Testis (tissue), 3 donors: Measurements from ENCODE around the gene ATP8A1. TPM values are rescaled to one million over a fixed set of nuclear protein-coding genes. Genes with fewer than 3 reads are reported as not detected.
A peak's percentile ranks its signal among the peaks of the same experiment; 100 is the strongest.

Source experiments
- DNase-seq: peaks from one replicate; pipeline ENCODE4 v3.0.0-alpha.2; 2019
- H3K27ac ChIP-seq, 2 donors: fragments of 200-600 bp; sonication (generic); one replicate each; pipeline ENCODE4 v1.5.1; 2019
- H3K27me3 ChIP-seq: fragments of 200-600 bp; sonication (generic); one replicate; pipeline ENCODE4 v1.5.1; 2019
- H3K36me3 ChIP-seq: fragments of 200-600 bp; sonication (generic); one replicate; pipeline ENCODE4 v1.5.1; 2017; ENCODE audit warnings: low read depth; ENCODE audit errors: missing control alignments
- H3K4me1 ChIP-seq: fragments of 200-600 bp; sonication (generic); one replicate; pipeline ENCODE4 v1.5.1; 2019
- H3K4me3 ChIP-seq, 2 donors: fragments of 200-600 bp; sonication (generic); one replicate each; pipeline ENCODE4 v1.5.1; 2017 to 2019
- H3K9me3 ChIP-seq: fragments of 200-600 bp; sonication (generic); one replicate; pipeline ENCODE4 v1.5.1; 2017
- POLR2A ChIP-seq: fragments of 450-650 bp; IDR thresholded peaks from one replicate; pipeline ENCODE4 v1.6.1; 2017; ENCODE audit warnings: antibody characterized with exemption, mild to moderate bottlenecking, moderate library complexity
- WGBS, 2 donors: methylation state at CpG; one replicate each; pipeline ENCODE4 v1.1.5; 2018; 5-methylcytosine and 5-hydroxymethylcytosine counted together
- intact Hi-C: fragments of 100-400 bp; cut with DNase I; formaldehyde crosslinking; loops from one replicate; pipeline ENCODE4 v1.15.1; 2023; ENCODE audit warnings: low total_unique reads
- polyA plus RNA-seq: library from polyadenylated mRNA; stranded (reverse); fragments of 350-450 nt; fragmentation: Illumina TruSeq; extraction: RNeasy Lipid Tissue Mini Kit (QIAGEN cat#74804); gene quantifications from one replicate; pipeline ENCODE4 v1.2.3, GENCODE V29; 2014; ENCODE audit warnings: low read depth, low replicate concordance; ENCODE audit not compliant: insufficient read depth
- total RNA-seq, 2 donors: library from RNA; depleted of rRNA; stranded (reverse); fragments of >200 nt; gene quantifications; one replicate each; pipeline ENCODE4 v1.2.3, GENCODE V29; 2016
- TF ChIP-seq, protein P1 (sequence below), 3 experiments: fragments of 450-650 bp in 2 of 3; fragments of 200-600 bp in 1 of 3; sonication (generic) in 1 of 3; IDR thresholded peaks; one replicate each; pipeline ENCODE4 v1.5.1; 2016 to 2019; ENCODE audit warnings: antibody characterized with exemption in 3 of 3, mild to moderate bottlenecking in 2 of 3, moderate library complexity in 1 of 3

Gene ATP8A1
- total and polyA plus RNA-seq, 3 donors from 2014 or later, result 5.5 to 32.5 (median 18.8) TPM

DNA sequence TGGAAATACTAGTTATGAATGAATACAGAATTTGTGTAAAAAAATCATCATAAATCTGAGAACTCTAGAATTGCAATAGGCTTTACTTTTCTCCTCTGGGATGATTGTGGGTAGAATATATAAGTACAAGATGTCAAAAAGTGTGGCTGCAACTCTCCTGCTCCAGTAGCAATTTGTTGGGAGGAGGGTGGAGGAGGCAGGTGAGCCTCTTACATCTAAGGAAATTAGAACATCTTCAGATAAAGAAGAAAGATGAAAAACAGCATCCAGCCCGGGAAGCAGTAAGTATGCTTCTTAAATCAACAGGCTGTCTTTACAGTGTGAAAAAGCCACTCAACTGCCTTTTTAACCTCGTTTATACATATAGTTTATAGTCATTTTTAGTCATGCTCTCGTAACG is 83.7 kb downstream of the ATP8A1 start:
- Histone ChIP-seq H3K9me3 (no peaks in the 10 kb centered on the region), H3K27me3 (no peaks in the 10 kb centered on the region), H3K4me3 (no peak overlapping the region), H3K36me3 (no peaks in the 10 kb centered on the region), H3K4me1 (no peaks in the 10 kb centered on the region), H3K27ac (no peak overlapping the region)
- no peak for TF ChIP-seq POLR2A
- TF ChIP-seq, protein P1, sequence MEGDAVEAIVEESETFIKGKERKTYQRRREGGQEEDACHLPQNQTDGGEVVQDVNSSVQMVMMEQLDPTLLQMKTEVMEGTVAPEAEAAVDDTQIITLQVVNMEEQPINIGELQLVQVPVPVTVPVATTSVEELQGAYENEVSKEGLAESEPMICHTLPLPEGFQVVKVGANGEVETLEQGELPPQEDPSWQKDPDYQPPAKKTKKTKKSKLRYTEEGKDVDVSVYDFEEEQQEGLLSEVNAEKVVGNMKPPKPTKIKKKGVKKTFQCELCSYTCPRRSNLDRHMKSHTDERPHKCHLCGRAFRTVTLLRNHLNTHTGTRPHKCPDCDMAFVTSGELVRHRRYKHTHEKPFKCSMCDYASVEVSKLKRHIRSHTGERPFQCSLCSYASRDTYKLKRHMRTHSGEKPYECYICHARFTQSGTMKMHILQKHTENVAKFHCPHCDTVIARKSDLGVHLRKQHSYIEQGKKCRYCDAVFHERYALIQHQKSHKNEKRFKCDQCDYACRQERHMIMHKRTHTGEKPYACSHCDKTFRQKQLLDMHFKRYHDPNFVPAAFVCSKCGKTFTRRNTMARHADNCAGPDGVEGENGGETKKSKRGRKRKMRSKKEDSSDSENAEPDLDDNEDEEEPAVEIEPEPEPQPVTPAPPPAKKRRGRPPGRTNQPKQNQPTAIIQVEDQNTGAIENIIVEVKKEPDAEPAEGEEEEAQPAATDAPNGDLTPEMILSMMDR (IDR thresholded peaks at IDR 0.05), result no peak
- intact Hi-C loops, result loop anchor here (10.0 kb wide), 1 partner anchor 292 kb away; no protein-coding TSS in a partner anchor
- WGBS, 2 donors, result 88% methylated on average over 4 of the region's 4 CpGs
- no peak for DNase-seq

DNA sequence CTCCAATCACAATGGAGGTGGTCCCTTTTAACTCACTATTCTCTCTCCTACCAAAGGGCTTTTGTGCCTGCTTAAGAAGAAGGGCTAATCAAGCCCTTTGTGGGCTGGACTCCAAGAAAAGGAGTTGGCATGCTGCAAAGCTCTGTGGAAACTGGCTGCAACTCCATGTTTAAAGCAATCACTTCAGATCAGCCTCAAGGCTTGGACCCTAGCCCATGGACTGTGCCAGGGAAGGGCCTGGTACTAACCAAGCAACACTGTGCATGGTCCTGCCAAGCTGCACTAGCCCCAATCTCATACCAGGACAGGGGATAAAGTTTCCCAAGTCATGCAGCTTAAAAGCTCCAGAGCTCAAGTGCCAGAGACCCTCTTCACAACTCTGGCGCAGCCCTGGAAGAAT is 86.7 kb downstream of the ATP8A1 start:
- no peaks in the 10 kb centered on the region for H3K36me3 ChIP-seq
- H3K4me1 ChIP-seq, result no peaks in the 10 kb centered on the region
- TF ChIP-seq POLR2A, result no peak
- TF ChIP-seq, protein P1 (IDR thresholded peaks at IDR 0.05), result no peak
- intact Hi-C loops, result loop anchor here (10.0 kb wide), 1 partner anchor 295 kb away; no protein-coding TSS in a partner anchor
- H3K27ac ChIP-seq, result no peak overlapping the region
- H3K4me3 ChIP-seq, result no peak overlapping the region
- H3K27me3 ChIP-seq, result no peaks in the 10 kb centered on the region
- 80 to 90% methylated on average over 1 of the region's 1 CpG for WGBS, 2 donors
- no peak for DNase-seq
- no peaks in the 10 kb centered on the region for H3K9me3 ChIP-seq

DNA sequence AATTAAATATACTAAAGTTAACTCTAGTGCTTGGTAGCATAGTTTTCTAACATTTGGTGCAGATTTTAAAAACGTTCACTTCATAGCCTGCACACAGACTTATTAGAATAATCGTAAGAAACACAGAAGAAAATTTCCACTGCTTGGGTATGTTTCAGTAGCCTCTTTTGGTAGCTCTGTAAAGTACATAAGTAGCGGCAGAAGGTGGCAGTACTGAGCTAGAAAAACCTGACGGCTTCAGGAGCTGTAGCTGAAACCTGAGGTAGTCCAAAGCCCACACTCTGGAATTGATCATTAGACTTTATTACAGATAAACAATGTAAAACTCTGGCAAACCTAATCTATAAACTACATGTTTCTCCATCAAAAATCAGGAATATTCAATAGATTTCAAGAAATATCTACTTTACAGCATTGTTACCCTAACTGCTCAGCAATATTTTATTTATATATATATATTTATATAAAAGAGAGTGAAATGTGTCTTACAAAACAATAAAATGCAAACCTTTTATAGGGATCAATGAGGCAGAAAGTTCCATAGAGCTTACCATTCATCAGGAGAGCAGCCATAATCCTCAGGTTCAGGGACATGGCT is 88.2 kb downstream of the ATP8A1 start:
- DNase-seq, result peak; percentile 84

DNA sequence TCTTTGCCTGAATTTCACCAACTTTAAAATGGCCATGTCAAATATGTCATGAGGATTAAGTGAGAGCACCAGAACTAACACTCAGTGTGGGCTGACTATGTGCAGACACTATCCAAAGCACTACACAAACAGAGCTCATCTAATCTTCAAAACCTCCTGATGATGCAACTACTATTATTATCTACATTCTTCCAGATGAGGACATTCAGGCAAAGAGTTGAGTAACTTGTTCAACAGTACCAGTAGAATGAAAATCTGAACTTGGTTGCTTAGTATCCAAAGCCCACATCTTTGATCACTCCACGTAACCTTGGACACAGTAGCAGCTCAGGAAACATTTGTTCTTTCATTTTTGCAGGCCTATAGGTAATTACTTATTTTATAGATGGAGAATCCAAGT is 90.1 kb downstream of the ATP8A1 start:
- no peaks in the 10 kb centered on the region for H3K9me3 ChIP-seq
- intact Hi-C loops, result no loop called here
- no peaks in the 10 kb centered on the region for H3K4me1 ChIP-seq
- WGBS, 2 donors, result 100% methylated on average over 1 of the region's 1 CpG
- no peak for DNase-seq
- no peak overlapping the region for H3K4me3 ChIP-seq
- no peaks in the 10 kb centered on the region for H3K36me3 ChIP-seq
- no peaks in the 10 kb centered on the region for H3K27me3 ChIP-seq
- no peak for TF ChIP-seq POLR2A
- TF ChIP-seq, protein P1 (IDR thresholded peaks at IDR 0.05), result no peak
- H3K27ac ChIP-seq, result no peak overlapping the region

More for the DNA sequence above, 88.2 kb downstream of the ATP8A1 start:
- no peaks in the 10 kb centered on the region for H3K9me3 ChIP-seq
- TF ChIP-seq, protein P1 (IDR thresholded peaks at IDR 0.05), result peak; percentile 35 to 63 (median 53)
- TF ChIP-seq POLR2A, result no peak
- H3K4me1 ChIP-seq, result no peaks in the 10 kb centered on the region
- 23% methylated on average over 4 of the region's 4 CpGs for WGBS, 2 donors
- H3K27ac ChIP-seq, result no peak overlapping the region
- no peaks in the 10 kb centered on the region for H3K27me3 ChIP-seq
- no peak overlapping the region for H3K4me3 ChIP-seq
- no peaks in the 10 kb centered on the region for H3K36me3 ChIP-seq
- intact Hi-C loops, result no loop called here

DNA sequence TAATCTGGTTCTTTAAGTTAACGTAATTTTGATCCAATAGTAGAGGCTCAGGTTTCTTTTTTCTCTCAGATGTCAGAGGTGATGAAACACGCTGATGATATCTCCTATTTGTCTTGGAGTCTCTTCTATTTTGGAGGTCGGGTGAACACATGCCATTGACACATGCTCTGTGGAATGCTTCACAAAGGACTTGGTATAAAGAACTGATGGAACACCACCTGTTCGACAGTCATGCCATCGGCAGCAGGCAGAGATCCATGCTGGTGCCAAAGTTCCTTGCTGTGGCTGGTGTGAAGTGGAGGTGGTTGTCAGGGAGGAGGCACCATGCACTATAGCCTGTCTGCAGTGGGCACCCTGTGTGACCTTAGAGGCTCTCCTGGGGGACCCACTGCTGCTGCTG is 94.9 kb downstream of the ATP8A1 start:
- DNase-seq, result no peak
- no peak overlapping the region for H3K27ac ChIP-seq
- 89 to 92% methylated on average over 5 of the region's 5 CpGs for WGBS, 2 donors
- H3K27me3 ChIP-seq, result no peaks in the 10 kb centered on the region
- no peaks in the 10 kb centered on the region for H3K4me1 ChIP-seq
- H3K9me3 ChIP-seq, result no peaks in the 10 kb centered on the region
- no peak for TF ChIP-seq POLR2A
- TF ChIP-seq, protein P1 (IDR thresholded peaks at IDR 0.05), result no peak
- intact Hi-C loops, result no loop called here
- no peak overlapping the region for H3K4me3 ChIP-seq
- H3K36me3 ChIP-seq, result no peaks in the 10 kb centered on the region
